GM12878 (cell line): ENCODE measurements around the gene UBE2Q2. TPM values are rescaled to one million over a fixed set of nuclear protein-coding genes. Genes with fewer than 3 reads are reported as not detected.

Experiments used
- ATAC-seq: fragments of 200-7000 bp; cut with Tn5 transposase; 3 replicates; pipeline ENCODE4 v1.9.1; 2020; ENCODE audit warnings: mild to moderate bottlenecking, moderate library complexity
- BruUV-seq: library from RNA; stranded (reverse); fragments of 400-500 nt; replicated peaks from 2 replicates; lab custom pipeline; 2021; lab: Mats Ljungman, UMichigan
- CTCF ChIA-PET: fragments of 300-600 bp; sonication (Branson Sonifier 250); formaldehyde crosslinking; extraction: SDS; loops from one replicate; lab custom pipeline; 2021; ENCODE audit warnings: inconsistent platforms; lab: Yijun Ruan, JAX
- POLR2A ChIA-PET: fragments of 350-600 bp; formaldehyde crosslinking; extraction: SDS; loops from one replicate; lab custom pipeline; 2021; ENCODE audit warnings: inconsistent platforms; lab: Charles Lee
- RAD21 ChIA-PET: fragments of 300-600 bp; sonication (Branson Sonifier 250); formaldehyde crosslinking; loops from one replicate; lab custom pipeline; 2023; ENCODE audit warnings: antibody characterized with exemption; ENCODE audit not compliant: unreplicated experiment; lab: Charles Lee
- SMC1A ChIA-PET: fragments of 300-600 bp; sonication (Branson Sonifier 250); formaldehyde crosslinking; loops from one replicate; lab custom pipeline; 2023; ENCODE audit not compliant: unreplicated experiment, uncharacterized antibody; lab: Charles Lee
- DNase-seq: peaks from one replicate; pipeline ENCODE4 v3.0.0-alpha.2; 2011; ENCODE audit warnings: low read depth, low spot score
- FAIRE-seq: peaks from 3 replicates; lab custom pipeline; 2011; peaks lifted over from hg19 to GRCh38; lab: Jason Lieb, UNC
- H2AFZ ChIP-seq: 2 replicates; pipeline ENCODE4 v1.6.0; 2011; ENCODE audit warnings: low read depth, low read length, control low read depth; ENCODE audit not compliant: control insufficient read depth
- H3K27ac ChIP-seq: 2 replicates; pipeline ENCODE4 v1.5.1; 2011; ENCODE audit warnings: control low read depth; ENCODE audit not compliant: control insufficient read depth, insufficient read depth
- H3K27me3 ChIP-seq, 2 experiments: replicated peaks in 1 of 2; 2 replicates each; pipeline versions ENCODE4 v1.6.0 to v1.6.1; 2011; ENCODE audit warnings: low read length in 1 of 2; ENCODE audit not compliant: control insufficient read depth in 2 of 2, insufficient read depth in 2 of 2
- H3K36me3 ChIP-seq, 2 experiments: 2 replicates each; pipeline ENCODE4 v1.5.1; 2011; ENCODE audit warnings: low read length in 1 of 2; ENCODE audit not compliant: control insufficient read depth in 2 of 2, insufficient read depth in 2 of 2
- H3K4me1 ChIP-seq: 2 replicates; pipeline ENCODE4 v1.6.1; 2011; ENCODE audit warnings: mild to moderate bottlenecking, low read length, moderate library complexity, mixed read lengths; ENCODE audit not compliant: control insufficient read depth, insufficient read depth
- H3K4me2 ChIP-seq: 2 replicates; pipeline ENCODE4 v1.6.0; 2011; ENCODE audit warnings: control low read depth; ENCODE audit not compliant: control insufficient read depth, insufficient read depth
- H3K4me3 ChIP-seq: fragments of 200-600 bp; sonication (generic); 2 replicates; pipeline ENCODE4 v1.5.1; 2016
- H3K79me2 ChIP-seq: 2 replicates; pipeline ENCODE4 v1.6.0; 2011; ENCODE audit warnings: low read length; ENCODE audit not compliant: control insufficient read depth, insufficient read depth
- H3K9ac ChIP-seq: 2 replicates; pipeline ENCODE4 v1.8.0; 2011; ENCODE audit warnings: low read length, control low read depth, mixed read lengths; ENCODE audit not compliant: control insufficient read depth, insufficient read depth
- H3K9me3 ChIP-seq: replicated peaks from 3 replicates; pipeline ENCODE4 v1.5.1; 2011; ENCODE audit warnings: mild to moderate bottlenecking, low read length; ENCODE audit not compliant: control insufficient read depth, insufficient read depth
- H4K20me1 ChIP-seq: 2 replicates; pipeline ENCODE4 v1.6.0; 2011; ENCODE audit not compliant: control insufficient read depth, insufficient read depth
- ATF7 ChIP-seq: fragments of 450-650 bp; IDR thresholded peaks from 2 replicates; pipeline ENCODE4 v1.6.1; 2016; ENCODE audit warnings: low read depth, mild to moderate bottlenecking
- BMI1 ChIP-seq: fragments of 450-650 bp; IDR thresholded peaks from 2 replicates; pipeline ENCODE4 v1.6.1; 2016; ENCODE audit warnings: mild to moderate bottlenecking, moderate library complexity, borderline replicate concordance
- CREM ChIP-seq: IDR thresholded peaks from 2 replicates; pipeline ENCODE4 v1.6.1; 2014; ENCODE audit warnings: antibody characterized with exemption, low read depth
- ETV6 ChIP-seq, 2 experiments: fragments of 450-650 bp in 1 of 2; IDR thresholded peaks in 1 of 2; conservative IDR thresholded peaks in 1 of 2; 2 replicates each; pipeline ENCODE4 v1.6.1; 2014; ENCODE audit warnings: antibody characterized with exemption in 1 of 2, borderline replicate concordance in 1 of 2, low read depth in 1 of 2, mild to moderate bottlenecking in 1 of 2, moderate library complexity in 1 of 2
- KLF5 ChIP-seq: fragments of 450-650 bp; IDR thresholded peaks from 2 replicates; pipeline ENCODE4 v1.6.1; 2014; ENCODE audit warnings: mild to moderate bottlenecking; ENCODE audit not compliant: partially characterized antibody
- MYB ChIP-seq: fragments of 150-350 bp; IDR thresholded peaks from 2 replicates; pipeline ENCODE4 v1.6.1; 2014; ENCODE audit warnings: mild to moderate bottlenecking, low read depth, low read length, borderline replicate concordance
- RAD51 ChIP-seq: fragments of 450-650 bp; IDR thresholded peaks from 2 replicates; pipeline ENCODE4 v1.6.1; 2016; ENCODE audit warnings: moderate library complexity, mild to moderate bottlenecking, inconsistent platforms
- RUNX3 ChIP-seq: IDR thresholded peaks from 2 replicates; pipeline ENCODE4 v1.6.1; 2012; ENCODE audit warnings: low read length, inconsistent platforms
- STAT3 ChIP-seq: IDR thresholded peaks from 2 replicates; pipeline ENCODE4 v1.6.1; 2011; ENCODE audit warnings: low read depth, low read length, improper control_type of control experiment
- SUZ12 ChIP-seq: fragments of 200-600 bp; sonication (generic); IDR thresholded peaks from one replicate; pipeline ENCODE4 v1.6.1; 2018; ENCODE audit warnings: antibody characterized with exemption, mild to moderate bottlenecking; ENCODE audit not compliant: unreplicated experiment
- TCF3 ChIP-seq: IDR thresholded peaks from 2 replicates; pipeline ENCODE4 v1.6.1; 2012; ENCODE audit warnings: low read depth, mild to moderate bottlenecking, low read length, borderline replicate concordance; ENCODE audit not compliant: insufficient read depth
- WRNIP1 ChIP-seq: IDR thresholded peaks from 2 replicates; pipeline ENCODE4 v1.6.1; 2011; ENCODE audit warnings: low read depth, low read length, improper control_type of control experiment, borderline replicate concordance
- ZBED1 ChIP-seq: IDR thresholded peaks from 2 replicates; pipeline ENCODE4 v1.6.1; 2016; ENCODE audit warnings: borderline replicate concordance
- in situ Hi-C: fragments of 300-500 bp; cut with MboI; formaldehyde crosslinking; loops from 9 replicates; pipeline ENCODE4 v1.14.3; 2018; ENCODE audit warnings: mixed read lengths
- intact Hi-C: fragments of 100-400 bp; cut with micrococcal nuclease; formaldehyde crosslinking; loops from one replicate; pipeline ENCODE4 v1.14.2; 2022; ENCODE audit not compliant: unreplicated experiment
- polyA plus RNA-seq, 11 experiments: library from polyadenylated mRNA; depleted of rRNA in 4 of 11; unstranded in 6 of 11; stranded (reverse) in 5 of 11; fragments of >200 nt; fragmentation: Nextera tagmentation in 4 of 11; fragmentation: Illumina TruSeq in 1 of 11; extraction: Ambion mirVana in 4 of 11; extraction: Trizol in 1 of 11; gene quantifications; 1 replicate in 1 of 11; 2 replicates in 10 of 11; pipeline versions ENCODE4 v1.2.1 to v1.2.3, GENCODE V29; 2011 to 2016; ENCODE audit warnings: inconsistent platforms in 2 of 11, missing spikeins in 2 of 11, low read depth in 1 of 11
- total RNA-seq, 4 experiments: library from RNA; depleted of rRNA in 3 of 4; stranded (reverse); fragments of >200 nt in 3 of 4; fragmentation: Illumina TruSeq in 1 of 4; extraction: Trizol in 1 of 4; gene quantifications; 2 replicates each; pipeline versions ENCODE4 v1.2.1 to v1.2.3, GENCODE V29; 2013 to 2021
- TF ChIP-seq, protein P1 (sequence below): IDR thresholded peaks from 2 replicates; pipeline ENCODE4 v1.6.1; 2012; ENCODE audit warnings: mild to moderate bottlenecking, low read depth, low read length
- TF ChIP-seq, protein P2 (sequence below): fragments of 150-350 bp; IDR thresholded peaks from 2 replicates; pipeline ENCODE4 v1.6.1; 2016; ENCODE audit warnings: low read depth, low read length
- TF ChIP-seq, protein P3 (sequence below): IDR thresholded peaks from 2 replicates; pipeline ENCODE4 v1.6.1; 2012; ENCODE audit warnings: low read depth, low read length, improper control_type of control experiment

The UBE2Q2 gene
- total and polyA plus RNA-seq, 10 of the 15 experiments (the other 5 are each of a cell fraction or from before 2014, with no cell fraction given) = 11.1 to 31.9 (median 21.6) TPM

- ChIA-PET SMC1A (interaction anchor here (0.7 to 2.4 kb wide), 7 partner anchors 10 to 215 kb away, joined by 3 to 13 read pairs (median 3); no protein-coding TSS in a partner anchor), RAD21 (interaction anchor here (0.8 to 0.9 kb wide), 3 partner anchors 10 to 155 kb away, joined by 3 to 4 read pairs (median 4); no protein-coding TSS in a partner anchor), CTCF (interaction anchor here (0.7 to 2.7 kb wide), 11 partner anchors 10 to 306 kb away, joined by 3 to 11 read pairs (median 4); no protein-coding TSS in a partner anchor), POLR2A (interaction anchor here (0.6 kb wide), 2 partner anchors 75 to 1639 kb away, joined by 3 to 5 read pairs; no protein-coding TSS in a partner anchor)
- H3K4me1 ChIP-seq = peaks cover 8% of the 10 kb centered on the region
- BruUV-seq = no TSS peak
- H3K4me3 ChIP-seq = no peak overlapping the region
- H3K4me2 ChIP-seq = no peak overlapping the region
- H3K9ac ChIP-seq = no peak overlapping the region
- intact Hi-C loops (no loop called here), in situ Hi-C loops (no loop called here)
- no peak for TF ChIP-seq TCF3
- TF ChIP-seq ETV6 (conservative IDR thresholded peaks at IDR 0.05 in 1 of 2, IDR thresholded peaks at IDR 0.05 in 1 of 2; ENCODE audit: borderline replicate concordance in 1 of 2, low read depth in 1 of 2) = no peak
- TF ChIP-seq CREM = no peak
- no peak for TF ChIP-seq RUNX3
- TF ChIP-seq, protein P1, sequence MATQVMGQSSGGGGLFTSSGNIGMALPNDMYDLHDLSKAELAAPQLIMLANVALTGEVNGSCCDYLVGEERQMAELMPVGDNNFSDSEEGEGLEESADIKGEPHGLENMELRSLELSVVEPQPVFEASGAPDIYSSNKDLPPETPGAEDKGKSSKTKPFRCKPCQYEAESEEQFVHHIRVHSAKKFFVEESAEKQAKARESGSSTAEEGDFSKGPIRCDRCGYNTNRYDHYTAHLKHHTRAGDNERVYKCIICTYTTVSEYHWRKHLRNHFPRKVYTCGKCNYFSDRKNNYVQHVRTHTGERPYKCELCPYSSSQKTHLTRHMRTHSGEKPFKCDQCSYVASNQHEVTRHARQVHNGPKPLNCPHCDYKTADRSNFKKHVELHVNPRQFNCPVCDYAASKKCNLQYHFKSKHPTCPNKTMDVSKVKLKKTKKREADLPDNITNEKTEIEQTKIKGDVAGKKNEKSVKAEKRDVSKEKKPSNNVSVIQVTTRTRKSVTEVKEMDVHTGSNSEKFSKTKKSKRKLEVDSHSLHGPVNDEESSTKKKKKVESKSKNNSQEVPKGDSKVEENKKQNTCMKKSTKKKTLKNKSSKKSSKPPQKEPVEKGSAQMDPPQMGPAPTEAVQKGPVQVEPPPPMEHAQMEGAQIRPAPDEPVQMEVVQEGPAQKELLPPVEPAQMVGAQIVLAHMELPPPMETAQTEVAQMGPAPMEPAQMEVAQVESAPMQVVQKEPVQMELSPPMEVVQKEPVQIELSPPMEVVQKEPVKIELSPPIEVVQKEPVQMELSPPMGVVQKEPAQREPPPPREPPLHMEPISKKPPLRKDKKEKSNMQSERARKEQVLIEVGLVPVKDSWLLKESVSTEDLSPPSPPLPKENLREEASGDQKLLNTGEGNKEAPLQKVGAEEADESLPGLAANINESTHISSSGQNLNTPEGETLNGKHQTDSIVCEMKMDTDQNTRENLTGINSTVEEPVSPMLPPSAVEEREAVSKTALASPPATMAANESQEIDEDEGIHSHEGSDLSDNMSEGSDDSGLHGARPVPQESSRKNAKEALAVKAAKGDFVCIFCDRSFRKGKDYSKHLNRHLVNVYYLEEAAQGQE = no peak
- TF ChIP-seq, protein P2, sequence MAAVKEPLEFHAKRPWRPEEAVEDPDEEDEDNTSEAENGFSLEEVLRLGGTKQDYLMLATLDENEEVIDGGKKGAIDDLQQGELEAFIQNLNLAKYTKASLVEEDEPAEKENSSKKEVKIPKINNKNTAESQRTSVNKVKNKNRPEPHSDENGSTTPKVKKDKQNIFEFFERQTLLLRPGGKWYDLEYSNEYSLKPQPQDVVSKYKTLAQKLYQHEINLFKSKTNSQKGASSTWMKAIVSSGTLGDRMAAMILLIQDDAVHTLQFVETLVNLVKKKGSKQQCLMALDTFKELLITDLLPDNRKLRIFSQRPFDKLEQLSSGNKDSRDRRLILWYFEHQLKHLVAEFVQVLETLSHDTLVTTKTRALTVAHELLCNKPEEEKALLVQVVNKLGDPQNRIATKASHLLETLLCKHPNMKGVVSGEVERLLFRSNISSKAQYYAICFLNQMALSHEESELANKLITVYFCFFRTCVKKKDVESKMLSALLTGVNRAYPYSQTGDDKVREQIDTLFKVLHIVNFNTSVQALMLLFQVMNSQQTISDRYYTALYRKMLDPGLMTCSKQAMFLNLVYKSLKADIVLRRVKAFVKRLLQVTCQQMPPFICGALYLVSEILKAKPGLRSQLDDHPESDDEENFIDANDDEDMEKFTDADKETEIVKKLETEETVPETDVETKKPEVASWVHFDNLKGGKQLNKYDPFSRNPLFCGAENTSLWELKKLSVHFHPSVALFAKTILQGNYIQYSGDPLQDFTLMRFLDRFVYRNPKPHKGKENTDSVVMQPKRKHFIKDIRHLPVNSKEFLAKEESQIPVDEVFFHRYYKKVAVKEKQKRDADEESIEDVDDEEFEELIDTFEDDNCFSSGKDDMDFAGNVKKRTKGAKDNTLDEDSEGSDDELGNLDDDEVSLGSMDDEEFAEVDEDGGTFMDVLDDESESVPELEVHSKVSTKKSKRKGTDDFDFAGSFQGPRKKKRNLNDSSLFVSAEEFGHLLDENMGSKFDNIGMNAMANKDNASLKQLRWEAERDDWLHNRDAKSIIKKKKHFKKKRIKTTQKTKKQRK = no peak
- TF ChIP-seq RAD51 = no peak
- no peak for TF ChIP-seq WRNIP1
- TF ChIP-seq STAT3 = no peak
- TF ChIP-seq ZBED1 = no peak
- TF ChIP-seq SUZ12 = no peak
- TF ChIP-seq ATF7 = no peak
- TF ChIP-seq MYB = no peak
- no peak for TF ChIP-seq BMI1
- TF ChIP-seq, protein P3, sequence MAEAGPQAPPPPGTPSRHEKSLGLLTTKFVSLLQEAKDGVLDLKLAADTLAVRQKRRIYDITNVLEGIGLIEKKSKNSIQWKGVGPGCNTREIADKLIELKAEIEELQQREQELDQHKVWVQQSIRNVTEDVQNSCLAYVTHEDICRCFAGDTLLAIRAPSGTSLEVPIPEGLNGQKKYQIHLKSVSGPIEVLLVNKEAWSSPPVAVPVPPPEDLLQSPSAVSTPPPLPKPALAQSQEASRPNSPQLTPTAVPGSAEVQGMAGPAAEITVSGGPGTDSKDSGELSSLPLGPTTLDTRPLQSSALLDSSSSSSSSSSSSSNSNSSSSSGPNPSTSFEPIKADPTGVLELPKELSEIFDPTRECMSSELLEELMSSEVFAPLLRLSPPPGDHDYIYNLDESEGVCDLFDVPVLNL = no peak
- TF ChIP-seq KLF5 = no peak
- no peaks in the 10 kb centered on the region for H3K36me3 ChIP-seq
- H4K20me1 ChIP-seq = no peaks in the 10 kb centered on the region
- H3K27me3 ChIP-seq = no peaks in the 10 kb centered on the region
- no peak for ATAC-seq
- no peaks in the 10 kb centered on the region for H3K9me3 ChIP-seq
- peaks cover 23% of the 10 kb centered on the region for H3K79me2 ChIP-seq
- no peak overlapping the region for H2AFZ ChIP-seq
- no peak overlapping the region for H3K27ac ChIP-seq
- FAIRE-seq = no peak
- DNase-seq = no peak
Measured at GRCh38 chr15:75841626-75842025, 1.6 kb upstream of the UBE2Q2 start.
